ENCODE measurements around the gene UBE2O.
"Not testable (repeated sequence)": the region's sequence is repeated elsewhere in the genome, so short reads cannot be mapped to it uniquely, and the experiment has no call there.

UBE2O gene

DNA sequence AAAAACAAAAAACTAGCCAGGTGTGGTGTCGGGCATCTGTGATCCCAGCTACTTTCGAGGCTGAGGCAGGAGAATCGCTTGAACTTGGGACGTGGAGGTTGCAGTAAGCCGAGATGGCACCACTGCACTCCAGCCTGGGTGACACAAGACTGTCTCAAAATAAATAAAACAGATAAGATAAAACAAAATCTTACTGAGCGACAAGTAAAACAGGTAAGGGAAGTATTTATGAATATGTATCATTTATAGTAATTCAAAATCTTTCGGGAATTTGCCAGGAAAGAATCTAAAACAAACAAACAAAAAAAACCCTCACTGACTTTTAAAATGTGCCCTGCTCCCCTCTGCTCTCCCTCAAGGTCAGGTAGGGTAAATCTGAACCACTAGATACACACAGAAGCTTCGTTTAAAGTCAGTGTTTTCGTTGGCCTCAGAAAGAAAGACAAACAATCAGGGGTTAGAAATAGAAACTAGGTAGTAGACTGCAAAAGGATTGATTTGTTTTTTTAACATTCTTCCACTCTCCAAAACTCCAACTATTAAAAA lies 101.4 kb downstream of the UBE2O start:
- no peak overlapping the region for H2AFZ ChIP-seq (ENCODE audit: low read length)
- H3K9me2 ChIP-seq (replicated peaks; ENCODE audit: insufficient read depth, low read length) = no peaks in the 10 kb centered on the region
- H3K4me3 ChIP-seq (ENCODE audit: low read length) = no peak overlapping the region
- no peaks in the 10 kb centered on the region for H3K27me3 ChIP-seq (replicated peaks; ENCODE audit: insufficient read depth, low read length)
- H3K79me2 ChIP-seq (ENCODE audit: low read length) = peaks cover 37% of the 10 kb centered on the region
- H3K4me2 ChIP-seq (ENCODE audit: low read depth, low read length) = no peak overlapping the region
- no peaks in the 10 kb centered on the region for H3K4me1 ChIP-seq (ENCODE audit: low read length)
- H3K9me3 ChIP-seq (replicated peaks; ENCODE audit: insufficient read depth, low read length) = no peaks in the 10 kb centered on the region
- no peaks in the 10 kb centered on the region for H4K20me1 ChIP-seq (ENCODE audit: insufficient read depth, low read length)
- no peaks in the 10 kb centered on the region for H3K36me3 ChIP-seq (replicated peaks; ENCODE audit: insufficient read depth, low read length)
- TF ChIP-seq EZH2phosphoT487 (IDR thresholded peaks at IDR 0.05; ENCODE audit: low read length) (no peak), EZH2 (optimal IDR thresholded peaks at IDR 0.05; ENCODE audit: low read depth, low read length) (no peak), CTCF (IDR thresholded peaks at IDR 0.05; ENCODE audit: low read length) (no peak)
- no peak for DNase-seq
- no peak overlapping the region for H3K9ac ChIP-seq (ENCODE audit: low read length)
- 0 out of 2 replicates have a peak, but pooled peaks cover 7% of the 10 kb centered on the region for H3F3A ChIP-seq (ENCODE audit: insufficient read depth, low read length)
- H3K27ac ChIP-seq (ENCODE audit: low read length) = no peak overlapping the region

- no peak overlapping the region for H3K27ac ChIP-seq (ENCODE audit: low read length)
- no peaks in the 10 kb centered on the region for H3K9me2 ChIP-seq (replicated peaks; ENCODE audit: insufficient read depth, low read length)
These were observed 102.5 kb downstream of the UBE2O start for GRCh38 chr17:76350463-76350862.

DNA sequence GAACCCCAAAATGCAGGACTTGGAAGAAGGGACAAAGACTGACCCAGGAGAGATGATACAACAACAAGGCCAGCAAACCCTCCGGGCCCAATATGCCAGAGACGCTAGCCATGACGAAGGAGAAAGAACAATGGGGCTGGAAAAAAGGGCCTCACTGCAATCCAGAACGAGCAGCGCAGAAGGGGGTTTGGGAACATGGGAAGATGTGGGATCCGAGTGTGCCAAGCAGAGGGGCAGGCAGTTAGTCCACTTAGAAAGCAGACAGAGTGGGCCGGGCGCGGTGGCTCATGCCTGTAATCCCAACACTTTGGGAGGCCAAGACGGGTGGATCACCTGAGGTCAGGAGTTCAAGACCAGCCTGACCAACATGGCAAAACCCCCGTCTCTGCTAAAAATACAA lies 106.0 kb downstream of the UBE2O start:
- H2AFZ ChIP-seq (ENCODE audit: low read length); H3K4me2 ChIP-seq (ENCODE audit: low read depth, low read length); H3K4me3 ChIP-seq (ENCODE audit: low read length); H3K27ac ChIP-seq (ENCODE audit: low read length); H3K27me3 ChIP-seq (replicated peaks; ENCODE audit: insufficient read depth, low read length); H3K36me3 ChIP-seq (replicated peaks; ENCODE audit: insufficient read depth, low read length); H4K20me1 ChIP-seq (ENCODE audit: insufficient read depth, low read length); H3K9me3 ChIP-seq (replicated peaks; ENCODE audit: insufficient read depth, low read length); H3K4me1 ChIP-seq (ENCODE audit: low read length); H3F3A ChIP-seq (ENCODE audit: insufficient read depth, low read length); DNase-seq; H3K9me2 ChIP-seq (replicated peaks; ENCODE audit: insufficient read depth, low read length); H3K9ac ChIP-seq (ENCODE audit: low read length): not testable (repeated sequence)
- H3K79me2 ChIP-seq (ENCODE audit: low read length) = peaks cover 24% of the 10 kb centered on the region

More at GRCh38 chr17:76350463-76350862, 102.5 kb downstream of the UBE2O start:
- H3F3A ChIP-seq (ENCODE audit: insufficient read depth, low read length) = 0 out of 2 replicates have a peak, but pooled peaks cover 7% of the 10 kb centered on the region
- H3K4me1 ChIP-seq (ENCODE audit: low read length) = no peaks in the 10 kb centered on the region
- no peak for TF ChIP-seq EZH2 (optimal IDR thresholded peaks at IDR 0.05; ENCODE audit: low read depth, low read length)
- no peak for TF ChIP-seq CTCF (IDR thresholded peaks at IDR 0.05; ENCODE audit: low read length)
- H3K9ac ChIP-seq (ENCODE audit: low read length) = no peak overlapping the region
- no peak overlapping the region for H3K4me2 ChIP-seq (ENCODE audit: low read depth, low read length)
- H3K27me3 ChIP-seq (replicated peaks; ENCODE audit: insufficient read depth, low read length) = no peaks in the 10 kb centered on the region
- H4K20me1 ChIP-seq (ENCODE audit: insufficient read depth, low read length) = no peaks in the 10 kb centered on the region
- H2AFZ ChIP-seq (ENCODE audit: low read length) = no peak overlapping the region
- no peak overlapping the region for H3K4me3 ChIP-seq (ENCODE audit: low read length)
- no peaks in the 10 kb centered on the region for H3K9me3 ChIP-seq (replicated peaks; ENCODE audit: insufficient read depth, low read length)
- peaks cover 37% of the 10 kb centered on the region for H3K79me2 ChIP-seq (ENCODE audit: low read length)
- no peak for DNase-seq
- no peaks in the 10 kb centered on the region for H3K36me3 ChIP-seq (replicated peaks; ENCODE audit: insufficient read depth, low read length)

DNA sequence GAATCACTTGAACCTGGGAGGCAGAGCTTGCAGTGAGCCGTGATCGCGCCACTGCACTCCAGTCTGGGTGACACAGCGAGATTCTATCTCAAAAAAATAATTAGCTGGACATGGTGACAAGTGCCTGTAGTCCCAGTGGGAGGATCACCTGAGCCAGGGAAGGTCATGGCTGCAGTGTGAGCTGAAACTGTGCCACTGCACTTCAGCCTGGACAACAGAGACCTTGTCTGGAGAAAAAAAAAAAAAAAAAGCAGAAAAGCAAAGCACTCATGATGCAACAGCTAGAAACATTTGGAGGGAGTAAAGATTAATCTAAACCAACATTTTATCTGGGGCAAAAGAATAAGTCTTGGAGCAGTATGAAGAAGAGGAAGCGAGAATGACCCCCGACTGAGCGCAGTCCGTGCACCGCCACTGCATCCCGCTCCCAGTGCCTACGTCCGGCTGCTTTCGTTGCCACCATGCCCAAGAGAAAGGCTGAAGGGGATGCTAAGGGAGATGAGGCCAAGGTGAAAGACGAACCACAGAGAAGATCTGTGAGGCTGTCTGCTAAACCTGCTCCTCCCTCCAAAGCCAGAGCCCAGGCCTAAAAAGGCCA lies 107.5 kb downstream of the UBE2O start:
- Histone ChIP-seq H3K9me3 (replicated peaks; ENCODE audit: insufficient read depth, low read length) (no peaks in the 10 kb centered on the region), H3K27ac (ENCODE audit: low read length) (no peak overlapping the region), H2AFZ (ENCODE audit: low read length) (no peak overlapping the region), H3K4me2 (ENCODE audit: low read depth, low read length) (no peak overlapping the region), H3F3A (ENCODE audit: insufficient read depth, low read length) (no peaks in the 10 kb centered on the region), H4K20me1 (ENCODE audit: insufficient read depth, low read length) (no peaks in the 10 kb centered on the region), H3K27me3 (replicated peaks; ENCODE audit: insufficient read depth, low read length) (no peaks in the 10 kb centered on the region), H3K4me1 (ENCODE audit: low read length) (no peaks in the 10 kb centered on the region), H3K36me3 (replicated peaks; ENCODE audit: insufficient read depth, low read length) (no peaks in the 10 kb centered on the region), H3K9me2 (replicated peaks; ENCODE audit: insufficient read depth, low read length) (no peaks in the 10 kb centered on the region), H3K79me2 (ENCODE audit: low read length) (peaks cover 10% of the 10 kb centered on the region), H3K4me3 (ENCODE audit: low read length) (no peak overlapping the region), H3K9ac (ENCODE audit: low read length) (no peak overlapping the region)
- DNase-seq = no peak
- TF ChIP-seq EZH2 (optimal IDR thresholded peaks at IDR 0.05; ENCODE audit: low read depth, low read length) = no peak
- TF ChIP-seq CTCF (IDR thresholded peaks at IDR 0.05; ENCODE audit: low read length) = no peak
- no peak for TF ChIP-seq EZH2phosphoT487 (IDR thresholded peaks at IDR 0.05; ENCODE audit: low read length)

Data from MM.1S (cell line).